KOPT-K1 (cell line): ENCODE data around the gene GRXCR1.

ENCODE experiments used
- H3K27ac ChIP-seq: fragments of 200-600 bp; sonication (generic); 2 replicates; pipeline ENCODE4 v1.5.1; 2016; ENCODE audit warnings: antibody characterized with exemption, mild to moderate bottlenecking, low read depth, low read length; ENCODE audit not compliant: poor library complexity, severe bottlenecking
- H3K36me3 ChIP-seq: fragments of 200-600 bp; sonication (generic); 2 replicates; pipeline ENCODE4 v1.5.1; 2017; ENCODE audit warnings: antibody characterized with exemption, mild to moderate bottlenecking, low read length, moderate library complexity; ENCODE audit not compliant: insufficient read depth
- H3K9me3 ChIP-seq: fragments of 200-600 bp; sonication (generic); 2 replicates; pipeline ENCODE4 v1.5.1; 2017; ENCODE audit warnings: antibody characterized with exemption, low read length, mild to moderate bottlenecking; ENCODE audit not compliant: insufficient read depth, poor library complexity, severe bottlenecking

The GRXCR1 gene

GRCh38 chr4:42985976-42986375 lies 93.5 kb downstream of the GRXCR1 start:
- H3K36me3 ChIP-seq: no peaks in the 10 kb centered on the region
- peaks cover 5% of the 10 kb centered on the region for H3K9me3 ChIP-seq
- no peak overlapping the region for H3K27ac ChIP-seq

GRCh38 chr4:42995343-42995944 lies 102.9 kb downstream of the GRXCR1 start:
- Histone ChIP-seq H3K27ac (no peak overlapping the region), H3K9me3 (no peaks in the 10 kb centered on the region), H3K36me3 (no peaks in the 10 kb centered on the region)

- Histone ChIP-seq H3K36me3 (no peaks in the 10 kb centered on the region), H3K27ac (no peak overlapping the region), H3K9me3 (peaks cover 8% of the 10 kb centered on the region)
Measured at GRCh38 chr4:43008793-43009192, 116.3 kb downstream of the GRXCR1 start.

GRCh38 chr4:43014256-43014655 lies 121.7 kb downstream of the GRXCR1 start:
- H3K27ac ChIP-seq: no peak overlapping the region
- H3K9me3 ChIP-seq: no peaks in the 10 kb centered on the region
- no peaks in the 10 kb centered on the region for H3K36me3 ChIP-seq

GRCh38 chr4:43041632-43042031 lies 149.1 kb downstream of the GRXCR1 start:
- H3K9me3 ChIP-seq: no peaks in the 10 kb centered on the region
- H3K27ac ChIP-seq: no peak overlapping the region
- H3K36me3 ChIP-seq: no peaks in the 10 kb centered on the region

GRCh38 chr4:43047058-43047457 lies 154.5 kb downstream of the GRXCR1 start:
- H3K27ac ChIP-seq: no peak overlapping the region
- no peaks in the 10 kb centered on the region for H3K9me3 ChIP-seq
- no peaks in the 10 kb centered on the region for H3K36me3 ChIP-seq

- no peaks in the 10 kb centered on the region for H3K9me3 ChIP-seq
- H3K36me3 ChIP-seq: no peaks in the 10 kb centered on the region
- H3K27ac ChIP-seq: no peak overlapping the region
Measured at GRCh38 chr4:43048570-43048969, 156.1 kb downstream of the GRXCR1 start.

GRCh38 chr4:43049326-43049725 lies 156.8 kb downstream of the GRXCR1 start:
- no peaks in the 10 kb centered on the region for H3K9me3 ChIP-seq

GRCh38 chr4:43066415-43066814 lies 173.9 kb downstream of the GRXCR1 start:
- no peaks in the 10 kb centered on the region for H3K36me3 ChIP-seq
- H3K9me3 ChIP-seq: no peaks in the 10 kb centered on the region
- H3K27ac ChIP-seq: no peak overlapping the region

More at GRCh38 chr4:43049326-43049725, 156.8 kb downstream of the GRXCR1 start:
- Histone ChIP-seq H3K36me3 (no peaks in the 10 kb centered on the region), H3K27ac (no peak overlapping the region)

GRCh38 chr4:43071069-43071468 lies 178.6 kb downstream of the GRXCR1 start:
- Histone ChIP-seq H3K9me3 (no peaks in the 10 kb centered on the region), H3K36me3 (no peaks in the 10 kb centered on the region), H3K27ac (no peak overlapping the region)
